B cell (primary cell): ENCODE data around the gene CCBE1. TPM values are rescaled to one million over a fixed set of nuclear protein-coding genes. Genes with fewer than 3 reads are reported as not detected.

Source experiments
- ATAC-seq: fragments of 200-7000 bp; cut with Tn5 transposase; one replicate; pipeline ENCODE4 v1.10.0; 2021; ENCODE audit warnings: low read depth, mild to moderate bottlenecking, moderate number of reproducible peaks, moderate library complexity
- CTCF ChIA-PET: fragments of 350-600 bp; sonication (Branson Sonifier 250); formaldehyde crosslinking; loops from one replicate; lab custom pipeline; 2021; ENCODE audit warnings: antibody characterized with exemption, inconsistent platforms; lab: Charles Lee
- POLR2A ChIA-PET: fragments of 350-600 bp; sonication (Branson Sonifier 250); formaldehyde crosslinking; loops from one replicate; lab custom pipeline; 2021; ENCODE audit warnings: antibody characterized with exemption; lab: Charles Lee
- DNase-seq: peaks from one replicate; pipeline ENCODE4 v3.0.0; 2013
- H2AFZ ChIP-seq: 2 replicates; pipeline ENCODE4 v1.6.1; 2012; ENCODE audit warnings: mild to moderate bottlenecking, low read depth, low read length; ENCODE audit not compliant: insufficient read depth, poor library complexity, severe bottlenecking
- H3K27ac ChIP-seq, 2 donors: 1 replicate in 1 of 2; 2 replicates in 1 of 2; pipeline ENCODE4 v1.5.1; 2012 to 2013; ENCODE audit warnings: low read length in 2 of 2, mild to moderate bottlenecking in 2 of 2, moderate library complexity in 1 of 2
- H3K27me3 ChIP-seq, 4 experiments: fragments of 200-600 bp in 1 of 4; sonication (generic) in 1 of 4; replicated peaks in 1 of 4; 1 replicate in 2 of 4; 2 replicates in 2 of 4; pipeline versions ENCODE4 v1.6.1 to v1.7.0; 2013 to 2016; ENCODE audit warnings: low read length in 3 of 4, mild to moderate bottlenecking in 2 of 4, mixed read lengths in 1 of 4, moderate library complexity in 1 of 4; ENCODE audit not compliant: insufficient read depth in 4 of 4, control insufficient read depth in 3 of 4; ENCODE audit errors: control extremely low read depth in 1 of 4
- H3K36me3 ChIP-seq, 2 experiments: replicated peaks in 1 of 2; 1 replicate in 1 of 2; 2 replicates in 1 of 2; pipeline versions ENCODE4 v1.6.1 to v1.7.1; 2013; ENCODE audit warnings: low read length in 1 of 2; ENCODE audit not compliant: insufficient read depth in 2 of 2, control insufficient read depth in 1 of 2; ENCODE audit errors: control extremely low read depth in 1 of 2, extremely low read depth in 1 of 2
- H3K4me1 ChIP-seq, 2 donors: fragments of 200-600 bp in 1 of 2; sonication (generic) in 1 of 2; 1 replicate in 1 of 2; 2 replicates in 1 of 2; pipeline versions ENCODE4 v1.5.1 to v1.6.1; 2013 to 2017; ENCODE audit warnings: low read length in 2 of 2; ENCODE audit not compliant: control insufficient read depth in 2 of 2, insufficient read depth in 2 of 2
- H3K4me2 ChIP-seq: replicated peaks from 2 replicates; pipeline ENCODE3; 2012; ENCODE audit warnings: mild to moderate bottlenecking, low read depth, low read length; ENCODE audit not compliant: poor library complexity, severe bottlenecking
- H3K4me3 ChIP-seq, 5 experiments: fragments of 200-600 bp in 1 of 5; sonication (generic) in 1 of 5; 1 replicate in 3 of 5; 2 replicates in 2 of 5; pipeline versions ENCODE4 v1.5.1 to v1.7.0; 2011 to 2016; ENCODE audit warnings: low read length in 4 of 5, mild to moderate bottlenecking in 4 of 5, low read depth in 2 of 5, control low read depth in 1 of 5, moderate library complexity in 1 of 5; ENCODE audit not compliant: insufficient read depth in 1 of 5; ENCODE audit errors: control extremely low read depth in 1 of 5, extremely low read depth in 1 of 5
- H3K79me2 ChIP-seq: fragments of 200-600 bp; sonication (generic); one replicate; pipeline ENCODE4 v1.6.0; 2016; ENCODE audit warnings: low read length; ENCODE audit not compliant: control insufficient read depth, insufficient read depth
- H3K9ac ChIP-seq: fragments of 200-600 bp; sonication (generic); 2 replicates; pipeline ENCODE4 v1.6.1; 2017; ENCODE audit warnings: mild to moderate bottlenecking, low read length, moderate library complexity
- H3K9me3 ChIP-seq, 3 donors: one replicate each; pipeline versions ENCODE4 v1.6.1 to v1.7.1; 2013; ENCODE audit warnings: low read length in 2 of 3; ENCODE audit not compliant: control insufficient read depth in 2 of 3, insufficient read depth in 1 of 3; ENCODE audit errors: control extremely low read depth in 1 of 3
- H4K20me1 ChIP-seq: 2 replicates; pipeline ENCODE4 v1.6.0; 2012; ENCODE audit warnings: mild to moderate bottlenecking, low read length; ENCODE audit not compliant: insufficient read depth, control insufficient read depth, poor library complexity, severe bottlenecking
- H3K27ac Mint-ChIP-seq: one replicate; pipeline ENCODE4 v1.8.0; 2021; ENCODE audit warnings: mixed read lengths
- H3K27me3 Mint-ChIP-seq: one replicate; pipeline ENCODE4 v1.8.0; 2021; ENCODE audit warnings: mixed read lengths
- H3K4me1 Mint-ChIP-seq: one replicate; pipeline ENCODE4 v1.8.0; 2021; ENCODE audit warnings: mixed read lengths
- H3K4me3 Mint-ChIP-seq: one replicate; pipeline ENCODE4 v1.8.0; 2021; ENCODE audit warnings: mixed read lengths
- H3K9me3 Mint-ChIP-seq: one replicate; pipeline ENCODE4 v1.8.0; 2022; ENCODE audit warnings: mixed read lengths; ENCODE audit not compliant: insufficient read depth
- EZH2 ChIP-seq: IDR thresholded peaks from 2 replicates; pipeline ENCODE4 v1.6.1; 2012; ENCODE audit warnings: borderline replicate concordance, low read depth, mild to moderate bottlenecking, moderate library complexity, low read length; ENCODE audit not compliant: insufficient read depth, poor library complexity, severe bottlenecking
- WGBS: methylation state at CpG from one replicate; pipeline ENCODE4 v1.1.5; 2013; ENCODE audit warnings: missing lambda C conversion rate; ENCODE audit not compliant: insufficient coverage; 5-methylcytosine and 5-hydroxymethylcytosine counted together
- intact Hi-C: fragments of 100-400 bp; cut with micrococcal nuclease; formaldehyde crosslinking; loops from one replicate; pipeline ENCODE4 v1.10.0; 2022
- polyA plus RNA-seq: library from polyadenylated mRNA; depleted of rRNA; stranded (reverse); fragments of >200 nt; gene quantifications from 2 replicates; pipeline ENCODE4 v1.2.3, GENCODE V29; 2012
- total RNA-seq, 2 donors: library from RNA; stranded (reverse); fragments of 120-200 nt in 1 of 2; gene quantifications; 1 replicate in 1 of 2; 2 replicates in 1 of 2; pipeline versions ENCODE4 v1.2.3 to v1.2.4, GENCODE V29; 2013 to 2022
- TF ChIP-seq, protein P1 (sequence below): fragments of 200-600 bp; IDR thresholded peaks from one replicate; pipeline ENCODE4 v1.8.0; 2022; ENCODE audit warnings: antibody characterized with exemption, mild to moderate bottlenecking

Gene CCBE1
- total and polyA plus RNA-seq, 2 donors (not counting 1 experiment from before 2014, with no cell fraction given), result not detected

DNA sequence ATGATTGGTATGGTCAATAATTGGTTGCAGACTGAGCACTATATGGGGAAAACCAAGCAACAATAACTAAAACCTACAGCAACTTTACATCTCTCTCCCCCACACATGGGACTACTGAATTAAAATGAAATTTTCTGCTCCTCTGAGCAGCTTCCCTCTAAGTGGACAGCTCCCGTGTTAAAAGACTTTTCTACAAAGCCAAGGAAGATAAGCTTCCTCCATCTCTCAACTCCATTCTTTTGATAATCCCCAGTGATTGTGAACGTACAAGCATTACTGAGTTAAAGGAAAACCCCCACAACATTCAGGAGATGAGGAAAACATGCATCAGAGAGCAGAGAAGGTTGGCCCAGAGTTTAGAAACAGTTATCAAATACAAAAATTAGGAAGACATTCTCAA is 21.9 kb downstream of the CCBE1 start:
- DNase-seq, result no peak
- Histone ChIP-seq H3K27ac (no peak overlapping the region), H3K9me3 (no peaks in the 10 kb centered on the region), H3K79me2 (no peaks in the 10 kb centered on the region), H3K4me2 (no peak overlapping the region), H3K27me3 (no peaks in the 10 kb centered on the region), H2AFZ (no peak overlapping the region), H3K4me1 (no peaks in the 10 kb centered on the region), H3K9ac (no peak overlapping the region), H4K20me1 (no peaks in the 10 kb centered on the region), H3K36me3 (no peaks in the 10 kb centered on the region), H3K4me3 (no peak overlapping the region)
- Mint-ChIP-seq H3K9me3 (no peaks in the 10 kb centered on the region), H3K4me1 (no peaks in the 10 kb centered on the region), H3K4me3 (no peak overlapping the region), H3K27ac (no peak overlapping the region), H3K27me3 (peaks cover 9% of the 10 kb centered on the region)
- POLR2A ChIA-PET, result no interaction called here
- whole genome bisulfite sequencing, result 71% methylated on average over 1 of the region's 2 CpGs
- ATAC-seq, result no peak
- intact Hi-C loops, result no loop called here
- TF ChIP-seq, protein P1, sequence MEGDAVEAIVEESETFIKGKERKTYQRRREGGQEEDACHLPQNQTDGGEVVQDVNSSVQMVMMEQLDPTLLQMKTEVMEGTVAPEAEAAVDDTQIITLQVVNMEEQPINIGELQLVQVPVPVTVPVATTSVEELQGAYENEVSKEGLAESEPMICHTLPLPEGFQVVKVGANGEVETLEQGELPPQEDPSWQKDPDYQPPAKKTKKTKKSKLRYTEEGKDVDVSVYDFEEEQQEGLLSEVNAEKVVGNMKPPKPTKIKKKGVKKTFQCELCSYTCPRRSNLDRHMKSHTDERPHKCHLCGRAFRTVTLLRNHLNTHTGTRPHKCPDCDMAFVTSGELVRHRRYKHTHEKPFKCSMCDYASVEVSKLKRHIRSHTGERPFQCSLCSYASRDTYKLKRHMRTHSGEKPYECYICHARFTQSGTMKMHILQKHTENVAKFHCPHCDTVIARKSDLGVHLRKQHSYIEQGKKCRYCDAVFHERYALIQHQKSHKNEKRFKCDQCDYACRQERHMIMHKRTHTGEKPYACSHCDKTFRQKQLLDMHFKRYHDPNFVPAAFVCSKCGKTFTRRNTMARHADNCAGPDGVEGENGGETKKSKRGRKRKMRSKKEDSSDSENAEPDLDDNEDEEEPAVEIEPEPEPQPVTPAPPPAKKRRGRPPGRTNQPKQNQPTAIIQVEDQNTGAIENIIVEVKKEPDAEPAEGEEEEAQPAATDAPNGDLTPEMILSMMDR, result no peak
- TF ChIP-seq EZH2, result no peak
- CTCF ChIA-PET, result no interaction called here

DNA sequence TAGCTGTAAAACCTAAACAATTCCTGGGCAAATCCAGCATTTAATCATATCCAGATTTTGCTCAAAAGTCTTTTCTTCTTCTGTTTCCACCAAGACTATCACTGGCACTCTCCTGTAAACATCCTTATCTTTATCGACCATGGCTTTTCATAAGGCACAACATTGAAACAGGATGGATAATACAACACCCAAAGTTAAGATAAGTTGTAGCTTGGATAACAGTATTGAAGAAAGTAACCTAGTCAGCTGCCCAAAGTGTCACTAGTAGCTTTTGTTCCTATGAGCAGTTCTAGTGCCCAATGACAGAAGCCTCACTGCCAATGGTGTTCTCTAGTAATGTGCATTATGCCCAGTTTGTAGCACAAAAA is 22.3 kb downstream of the CCBE1 start:
- POLR2A ChIA-PET, result no interaction called here
- intact Hi-C loops, result no loop called here

More for the DNA sequence above, 22.3 kb downstream of the CCBE1 start:
- CTCF ChIA-PET, result no interaction called here
- H3K27me3 Mint-ChIP-seq, result peaks cover 9% of the 10 kb centered on the region
- no peak overlapping the region for H3K27ac Mint-ChIP-seq
- no peaks in the 10 kb centered on the region for H3K9me3 Mint-ChIP-seq
- Histone ChIP-seq H3K9ac (no peak overlapping the region), H3K4me1 (no peaks in the 10 kb centered on the region), H3K27me3 (no peaks in the 10 kb centered on the region), H3K79me2 (no peaks in the 10 kb centered on the region), H3K9me3 (no peaks in the 10 kb centered on the region), H3K4me3 (no peak overlapping the region), H3K36me3 (no peaks in the 10 kb centered on the region), H4K20me1 (no peaks in the 10 kb centered on the region), H3K4me2 (no peak overlapping the region), H3K27ac (no peak overlapping the region), H2AFZ (no peak overlapping the region)
- DNase-seq (no peak), ATAC-seq (no peak)
- H3K4me1 Mint-ChIP-seq, result no peaks in the 10 kb centered on the region
- TF ChIP-seq, protein P1, result no peak
- no peak for TF ChIP-seq EZH2
- no CpG with 5 or more reads among the region's 1 CpG for WGBS
- no peak overlapping the region for H3K4me3 Mint-ChIP-seq
